ENCODE measurements around the gene TTC28. TPM values are rescaled to one million over a fixed set of nuclear protein-coding genes. Genes with fewer than 3 reads are reported as not detected.

Gene TTC28
- total RNA-seq, 2 experiments from 2014 or later, result 1.6 to 1.9 TPM

DNA sequence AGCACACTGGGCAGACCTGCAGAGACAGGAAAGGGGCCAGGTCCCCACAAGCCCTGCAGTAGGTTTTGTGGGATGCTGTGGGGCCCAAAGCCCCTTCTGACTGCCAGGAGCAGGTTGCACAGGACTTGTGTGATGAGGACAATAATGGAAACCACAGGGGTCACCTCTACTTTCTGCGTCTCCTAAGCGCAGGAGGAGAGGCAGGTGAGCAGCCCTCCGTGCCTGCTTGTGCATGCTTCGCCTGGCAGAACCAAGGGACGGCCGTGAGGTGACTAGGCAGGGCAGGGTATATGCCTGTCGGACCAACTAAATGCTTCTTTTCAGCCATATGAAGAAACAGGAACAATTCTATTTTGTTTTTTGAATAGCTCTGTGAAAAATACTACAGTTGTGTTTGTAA, 682.7 kb downstream of the TTC28 start:
- intact Hi-C loops (cut with micrococcal nuclease), result no loop called here
- DNase-seq, result no peak
- Mint-ChIP-seq H3K4me1 (ENCODE audit: low read depth) (no peaks in the 10 kb centered on the region), H3K27me3 (ENCODE audit: low read depth) (no peaks in the 10 kb centered on the region), H3K36me3 (ENCODE audit: low read depth) (no peaks in the 10 kb centered on the region), H3K9me3 (no peaks in the 10 kb centered on the region), H3K4me3 (no peak overlapping the region), H3K27ac (no peak overlapping the region)
- CTCF ChIA-PET, result no interaction called here

DNA sequence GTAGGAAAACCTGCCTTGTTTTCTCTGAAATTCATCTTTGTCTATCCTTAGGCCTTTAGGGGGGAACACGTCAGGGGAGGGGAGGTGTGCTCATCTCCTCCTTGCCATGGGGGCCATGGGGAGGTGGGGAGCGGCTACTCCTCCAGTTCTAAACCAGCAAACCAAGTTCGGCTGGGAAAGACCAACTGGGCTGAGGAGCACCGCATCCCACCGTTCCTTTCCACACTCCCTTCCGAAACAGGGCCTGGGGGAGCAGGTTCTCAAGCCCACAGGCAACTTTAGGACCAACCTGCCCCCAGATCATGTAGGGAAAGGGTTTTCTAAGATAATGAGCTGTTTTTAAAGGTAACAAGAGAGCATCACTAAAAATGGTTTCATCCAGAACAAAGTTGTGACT, 683.1 kb downstream of the TTC28 start:
- intact Hi-C loops (cut with micrococcal nuclease), result no loop called here

DNA sequence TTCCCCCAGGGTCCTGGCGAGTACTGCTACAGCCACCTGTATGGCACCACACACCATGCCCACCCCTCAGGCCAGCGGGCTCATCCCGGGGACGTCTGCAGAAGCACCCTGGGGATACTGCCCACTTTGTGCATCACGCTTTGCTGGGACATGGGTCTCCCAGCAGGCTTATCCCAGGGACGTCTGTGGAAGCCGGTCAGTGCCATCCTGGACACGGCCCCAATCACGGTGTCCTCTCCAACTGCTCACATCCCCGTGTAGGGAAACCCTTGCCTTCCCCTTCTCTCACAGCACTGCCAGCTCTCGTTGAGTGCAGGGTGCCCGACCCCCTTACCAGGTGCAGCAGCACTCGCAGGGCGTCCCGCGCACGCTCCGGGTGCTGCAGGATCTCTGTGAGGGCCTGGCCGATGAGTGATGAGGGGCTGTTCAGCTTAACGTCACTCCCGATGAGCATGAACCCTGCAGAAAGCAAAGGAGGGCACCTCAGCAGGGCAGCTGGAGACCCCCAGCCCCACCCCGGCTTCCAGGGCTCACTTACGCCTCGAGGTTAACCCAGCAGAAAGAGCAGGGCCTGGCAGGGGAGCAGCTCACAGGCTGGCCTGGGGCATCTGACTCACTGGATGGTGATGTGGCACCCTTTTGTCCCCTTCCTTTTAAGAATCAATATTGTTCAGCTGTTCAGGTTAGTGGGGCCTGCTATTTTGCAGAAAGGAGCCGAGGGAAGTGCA, 683.7 kb downstream of the TTC28 start:
- Mint-ChIP-seq H3K9me3 (no peaks in the 10 kb centered on the region), H3K4me1 (ENCODE audit: low read depth) (no peaks in the 10 kb centered on the region), H3K27me3 (ENCODE audit: low read depth) (no peaks in the 10 kb centered on the region), H3K27ac (no peak overlapping the region), H3K4me3 (no peak overlapping the region), H3K36me3 (ENCODE audit: low read depth) (no peaks in the 10 kb centered on the region)
- CTCF ChIA-PET, result no interaction called here
- DNase-seq, result no peak
- intact Hi-C loops (cut with micrococcal nuclease), result no loop called here

More for the DNA sequence above, 683.1 kb downstream of the TTC28 start:
- no peaks in the 10 kb centered on the region for H3K9me3 Mint-ChIP-seq
- no peak overlapping the region for H3K4me3 Mint-ChIP-seq
- no peak overlapping the region for H3K27ac Mint-ChIP-seq
- H3K36me3 Mint-ChIP-seq (ENCODE audit: low read depth), result no peaks in the 10 kb centered on the region
- no peaks in the 10 kb centered on the region for H3K27me3 Mint-ChIP-seq (ENCODE audit: low read depth)
- H3K4me1 Mint-ChIP-seq (ENCODE audit: low read depth), result no peaks in the 10 kb centered on the region
- CTCF ChIA-PET, result no interaction called here
- no peak for DNase-seq

DNA sequence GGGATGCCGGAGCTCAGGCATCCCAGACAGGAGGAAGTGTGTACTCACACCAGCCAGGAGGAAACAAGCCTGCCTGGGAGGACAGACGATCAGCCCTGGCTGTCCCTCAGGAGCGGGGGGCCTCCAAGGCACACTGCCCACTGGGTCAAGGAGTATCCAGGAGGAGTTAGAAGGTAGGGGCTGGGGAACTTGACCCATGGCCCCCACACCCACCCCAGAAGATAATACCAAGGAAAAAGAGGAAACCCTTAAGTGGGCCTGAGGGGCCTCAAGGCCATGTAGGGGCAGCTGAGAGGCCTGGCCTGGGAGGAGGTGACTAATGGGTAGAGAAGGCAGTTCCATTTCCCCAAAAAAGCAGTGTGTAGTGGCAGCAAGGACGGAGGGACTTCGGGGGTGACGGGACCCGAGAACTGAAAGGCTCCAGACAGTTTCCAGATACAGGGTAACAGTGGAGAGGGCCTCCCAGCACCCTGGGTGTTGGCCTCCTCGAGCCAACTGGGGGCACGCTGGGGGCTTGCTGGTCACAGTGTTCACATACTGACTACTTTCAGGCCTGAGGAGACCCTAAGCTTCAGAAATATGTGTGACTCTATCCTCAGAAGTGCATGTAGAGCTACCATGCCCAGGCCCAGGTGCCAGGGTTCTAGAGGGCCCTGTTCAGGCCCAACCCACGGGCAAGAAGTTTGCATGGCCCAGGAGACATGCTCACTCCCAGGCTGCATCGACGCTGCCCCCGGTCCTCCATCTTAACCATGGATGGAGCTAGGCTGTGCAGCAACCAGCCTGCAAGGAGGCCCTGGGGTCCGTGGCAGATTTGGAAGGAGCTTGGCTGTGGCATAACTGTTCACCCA, 684.9 kb downstream of the TTC28 start:
- intact Hi-C loops (cut with micrococcal nuclease), result no loop called here
- Mint-ChIP-seq H3K4me3 (no peak overlapping the region), H3K27ac (no peak overlapping the region), H3K9me3 (no peaks in the 10 kb centered on the region), H3K36me3 (ENCODE audit: low read depth) (no peaks in the 10 kb centered on the region), H3K27me3 (ENCODE audit: low read depth) (no peaks in the 10 kb centered on the region), H3K4me1 (ENCODE audit: low read depth) (no peaks in the 10 kb centered on the region)
- CTCF ChIA-PET, result interaction anchor here (0.6 to 0.7 kb wide), 2 partner anchors 413 to 614 kb away, joined by 3 read pairs; no protein-coding TSS in a partner anchor
- DNase-seq, result no peak

DNA sequence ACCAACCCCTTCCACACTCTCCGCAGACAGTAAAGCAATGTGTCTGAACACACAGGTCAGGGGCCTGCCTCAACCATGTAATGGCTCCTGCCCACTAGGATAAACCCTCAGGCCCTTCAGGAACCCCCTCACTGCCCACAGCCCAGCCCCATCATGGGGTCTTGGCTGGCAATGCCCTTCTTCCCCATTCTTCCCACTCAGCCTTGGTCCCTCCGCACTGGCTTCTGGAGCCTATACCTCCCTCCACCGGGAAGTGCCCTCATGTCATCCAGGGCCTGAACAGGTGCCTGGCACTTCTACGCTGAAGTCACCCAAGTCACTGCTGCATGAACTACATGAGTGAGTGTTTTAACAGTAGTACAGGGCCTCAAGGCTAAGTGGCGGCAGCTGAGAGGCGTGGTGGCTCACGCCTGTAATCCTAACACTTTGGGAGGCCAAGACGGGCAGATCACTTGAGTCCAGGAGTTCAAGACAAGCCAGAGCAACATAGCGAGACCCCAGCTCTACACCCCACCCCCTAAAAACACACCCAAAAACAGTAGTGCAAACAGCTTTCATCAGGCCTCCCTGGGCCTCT, 685.8 kb downstream of the TTC28 start:
- no peaks in the 10 kb centered on the region for H3K4me1 Mint-ChIP-seq (ENCODE audit: low read depth)
- H3K27me3 Mint-ChIP-seq (ENCODE audit: low read depth), result no peaks in the 10 kb centered on the region
- CTCF ChIA-PET, result interaction anchor here (0.6 kb wide), 1 partner anchor 412 kb away, joined by 3 read pairs; no protein-coding TSS in a partner anchor
- H3K36me3 Mint-ChIP-seq (ENCODE audit: low read depth), result no peaks in the 10 kb centered on the region
- no peaks in the 10 kb centered on the region for H3K9me3 Mint-ChIP-seq
- DNase-seq, result no peak
- no peak overlapping the region for H3K27ac Mint-ChIP-seq
- H3K4me3 Mint-ChIP-seq, result no peak overlapping the region
- intact Hi-C loops (cut with micrococcal nuclease), result no loop called here

DNA sequence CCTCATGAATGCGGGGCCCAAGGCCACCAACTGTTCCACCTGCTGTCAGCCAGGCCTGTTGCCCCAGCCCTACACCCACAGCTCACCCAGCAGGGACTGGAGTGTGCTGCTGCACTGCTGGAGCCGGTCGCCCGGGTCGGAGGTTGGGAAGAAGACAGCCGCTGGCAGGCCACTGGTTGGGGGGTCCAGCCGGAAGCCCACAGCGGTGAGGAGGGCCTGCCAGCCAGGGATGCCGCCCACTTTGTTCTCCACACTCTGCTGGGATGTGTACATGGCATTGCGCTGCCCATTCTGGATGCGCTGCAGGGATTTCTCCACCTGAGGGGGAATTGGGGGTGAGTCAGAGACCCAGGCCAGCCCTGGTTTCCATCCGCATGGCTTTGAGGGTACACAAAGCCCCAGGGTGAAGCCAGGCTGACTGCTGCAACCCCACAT, 686.4 kb downstream of the TTC28 start:
- CTCF ChIA-PET, result no interaction called here
- Mint-ChIP-seq H3K27ac (no peak overlapping the region), H3K4me1 (ENCODE audit: low read depth) (no peaks in the 10 kb centered on the region), H3K27me3 (ENCODE audit: low read depth) (no peaks in the 10 kb centered on the region), H3K36me3 (ENCODE audit: low read depth) (no peaks in the 10 kb centered on the region), H3K9me3 (no peaks in the 10 kb centered on the region), H3K4me3 (no peak overlapping the region)
- intact Hi-C loops (cut with micrococcal nuclease), result no loop called here
- DNase-seq, result no peak

DNA sequence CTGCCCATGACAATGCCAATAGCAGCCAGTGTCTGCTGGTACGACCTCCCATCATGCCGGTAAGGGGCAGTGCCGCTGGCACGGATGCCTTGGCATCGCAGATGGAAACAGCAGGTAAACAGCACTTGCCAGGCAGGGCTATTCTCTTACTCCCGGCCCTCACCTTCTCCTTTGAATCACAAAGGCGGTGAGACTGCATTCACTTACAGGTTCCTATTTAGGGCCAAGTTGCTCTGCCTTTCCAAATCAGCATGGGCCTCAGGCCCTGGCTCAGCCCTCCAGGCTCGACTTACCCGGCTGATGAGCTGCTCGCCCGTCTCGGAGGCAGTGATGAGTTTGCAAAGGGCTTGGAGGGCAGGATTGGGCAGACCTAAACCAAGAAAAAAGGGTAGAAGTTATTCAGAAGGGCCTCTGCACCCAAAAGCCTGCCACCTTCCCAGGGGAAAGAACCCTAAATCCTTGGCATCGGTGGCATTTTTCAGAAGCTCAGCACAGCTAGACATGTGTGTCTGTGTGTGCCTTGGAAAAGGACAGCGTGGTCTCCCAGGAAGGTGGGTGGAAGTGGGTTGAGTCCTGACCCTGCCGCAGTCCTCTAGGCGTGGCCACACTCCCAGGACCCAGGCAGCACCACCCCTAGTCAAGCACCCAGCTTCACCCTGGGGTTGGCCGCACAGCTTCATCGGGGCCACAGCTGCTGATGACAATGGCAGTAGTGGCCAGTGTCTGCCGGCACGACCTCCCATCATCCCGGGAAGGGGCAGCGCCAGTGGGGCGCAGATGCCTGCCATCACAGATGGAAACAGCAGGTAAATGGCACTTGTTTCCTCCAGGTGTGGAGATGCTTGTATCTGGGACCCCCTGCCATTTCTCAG, 687.1 kb downstream of the TTC28 start:
- H3K27ac Mint-ChIP-seq, result no peak overlapping the region
- no peaks in the 10 kb centered on the region for H3K4me1 Mint-ChIP-seq (ENCODE audit: low read depth)
- intact Hi-C loops (cut with micrococcal nuclease), result no loop called here
- no peak for DNase-seq
- no peaks in the 10 kb centered on the region for H3K36me3 Mint-ChIP-seq (ENCODE audit: low read depth)
- no peaks in the 10 kb centered on the region for H3K9me3 Mint-ChIP-seq
- CTCF ChIA-PET, result interaction anchor here (0.7 kb wide), 1 partner anchor 1096 kb away, joined by 3 read pairs; no protein-coding TSS in a partner anchor
- no peak overlapping the region for H3K4me3 Mint-ChIP-seq
- H3K27me3 Mint-ChIP-seq (ENCODE audit: low read depth), result no peaks in the 10 kb centered on the region

DNA sequence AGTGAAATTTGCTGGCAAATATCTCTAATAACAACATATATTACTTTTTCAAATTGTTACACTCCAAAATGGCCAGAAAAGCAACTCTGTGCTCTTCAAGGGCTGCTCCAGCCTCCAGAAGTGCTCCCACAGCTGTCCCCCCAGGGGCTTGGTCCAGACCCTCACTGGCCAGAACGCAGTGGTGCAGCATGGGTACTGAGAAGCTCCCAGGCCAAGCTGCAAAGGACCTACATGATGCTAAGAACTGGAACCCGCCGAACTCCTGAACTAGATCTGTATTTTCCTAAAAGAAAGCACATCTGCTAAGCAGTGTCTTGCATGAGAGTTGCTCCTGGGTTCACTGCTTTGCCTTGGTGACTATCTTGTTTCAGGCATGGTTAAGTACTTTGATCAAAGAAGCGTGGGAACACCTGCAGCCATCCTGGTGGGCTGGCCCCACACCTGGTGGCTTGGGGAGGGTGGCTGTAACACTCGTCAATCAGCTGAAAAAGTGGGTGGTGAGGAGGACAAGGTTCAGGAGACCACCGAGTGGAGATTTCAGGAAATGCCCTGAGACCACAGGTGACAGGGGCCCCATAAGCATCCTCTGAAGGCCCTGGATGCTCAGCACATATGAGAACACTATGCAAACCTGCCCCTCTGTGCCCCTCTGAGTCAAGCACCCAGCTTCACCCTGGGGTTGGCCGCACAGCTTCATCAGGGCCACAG, 687.9 kb downstream of the TTC28 start:
- intact Hi-C loops (cut with micrococcal nuclease), result no loop called here
- Mint-ChIP-seq H3K9me3 (no peaks in the 10 kb centered on the region), H3K4me3 (no peak overlapping the region), H3K36me3 (ENCODE audit: low read depth) (no peaks in the 10 kb centered on the region), H3K4me1 (ENCODE audit: low read depth) (no peaks in the 10 kb centered on the region), H3K27me3 (ENCODE audit: low read depth) (no peaks in the 10 kb centered on the region), H3K27ac (no peak overlapping the region)
- CTCF ChIA-PET, result interaction anchor here (0.7 kb wide), 1 partner anchor 1097 kb away, joined by 3 read pairs; no protein-coding TSS in a partner anchor
- no peak for DNase-seq

DNA sequence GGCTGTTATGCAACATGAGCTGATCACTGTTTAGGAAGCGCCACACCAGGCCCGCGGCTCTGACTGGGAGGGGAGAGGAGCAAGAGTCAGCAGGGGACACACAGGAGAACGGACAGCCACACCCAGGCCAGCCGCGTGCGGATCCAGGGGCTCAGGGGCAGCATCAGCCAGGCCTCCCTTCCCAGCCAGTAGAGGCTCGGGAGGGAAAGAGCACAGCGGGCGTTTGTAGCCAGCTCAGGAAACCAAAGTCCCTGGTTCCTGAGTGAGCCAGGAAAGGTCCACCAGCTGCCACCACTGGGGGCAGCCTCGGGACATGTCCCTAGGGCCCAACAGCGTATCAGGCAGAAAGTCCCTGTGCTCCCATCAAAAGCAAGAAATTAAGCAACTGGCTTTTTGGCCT, 688.8 kb downstream of the TTC28 start:
- no peaks in the 10 kb centered on the region for H3K9me3 Mint-ChIP-seq
- H3K27ac Mint-ChIP-seq, result no peak overlapping the region
- intact Hi-C loops (cut with micrococcal nuclease), result no loop called here
- no peaks in the 10 kb centered on the region for H3K4me1 Mint-ChIP-seq (ENCODE audit: low read depth)
- H3K36me3 Mint-ChIP-seq (ENCODE audit: low read depth), result no peaks in the 10 kb centered on the region
- no peaks in the 10 kb centered on the region for H3K27me3 Mint-ChIP-seq (ENCODE audit: low read depth)
- no peak overlapping the region for H3K4me3 Mint-ChIP-seq
- no peak for DNase-seq
- CTCF ChIA-PET, result no interaction called here

DNA sequence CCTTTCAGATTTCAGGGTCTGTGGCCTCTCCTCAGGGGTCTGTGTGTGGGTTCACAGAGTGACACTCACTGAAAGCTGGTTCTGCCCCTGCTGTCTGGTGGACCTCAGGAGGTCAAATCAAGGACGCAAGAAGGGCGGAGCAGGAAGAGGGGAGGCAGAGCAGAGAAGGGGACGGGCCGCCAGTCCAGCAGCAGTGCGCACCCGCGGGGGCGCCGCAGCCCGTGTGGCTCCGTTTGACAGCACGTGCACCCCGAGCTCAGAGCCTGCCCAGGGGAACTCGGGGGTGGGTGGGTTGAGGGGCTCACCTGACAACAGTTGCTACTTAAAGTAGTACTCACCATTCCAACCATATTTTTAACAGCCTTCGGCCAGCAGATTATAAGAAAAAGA, 689.2 kb downstream of the TTC28 start:
- Mint-ChIP-seq H3K4me3 (no peak overlapping the region), H3K27ac (no peak overlapping the region), H3K36me3 (ENCODE audit: low read depth) (no peaks in the 10 kb centered on the region)

DNA sequence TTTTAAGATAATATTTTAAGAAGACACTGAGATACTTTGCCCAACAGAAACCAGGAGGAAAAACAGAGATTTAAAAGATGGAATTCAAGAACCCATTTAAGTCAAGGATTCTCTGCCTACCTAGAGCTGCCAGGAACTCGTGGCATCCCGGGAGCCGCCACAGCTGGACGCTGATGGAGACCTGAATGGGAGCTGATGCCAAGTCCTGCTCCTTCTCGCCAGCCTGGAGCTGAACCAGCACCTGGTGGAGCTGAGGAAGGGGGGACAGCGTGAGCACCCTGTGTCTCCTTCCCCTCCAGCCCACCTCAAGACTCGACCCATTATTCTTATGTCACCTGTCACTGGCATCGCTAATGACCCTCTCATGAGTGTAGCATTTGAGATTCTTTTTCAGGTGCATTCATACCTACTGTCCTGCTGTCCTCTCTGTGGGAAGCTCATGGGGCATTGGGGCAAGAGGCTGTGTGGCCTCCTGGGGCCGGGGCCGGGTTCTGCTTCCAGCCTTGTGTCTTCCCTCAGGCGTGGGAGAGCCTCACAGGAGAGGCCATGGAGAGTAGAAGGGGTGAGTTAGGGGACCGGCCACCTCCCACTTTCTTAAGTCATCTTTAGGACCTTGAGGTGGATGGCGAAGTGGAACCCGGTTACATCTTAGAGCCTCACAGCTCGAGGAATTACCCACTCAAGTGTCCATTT, 689.7 kb downstream of the TTC28 start:
- no peak for DNase-seq
- no peaks in the 10 kb centered on the region for H3K9me3 Mint-ChIP-seq
- CTCF ChIA-PET, result no interaction called here
- intact Hi-C loops (cut with micrococcal nuclease), result no loop called here
- no peaks in the 10 kb centered on the region for H3K36me3 Mint-ChIP-seq (ENCODE audit: low read depth)
- H3K27ac Mint-ChIP-seq, result no peak overlapping the region
- no peaks in the 10 kb centered on the region for H3K27me3 Mint-ChIP-seq (ENCODE audit: low read depth)
- H3K4me1 Mint-ChIP-seq (ENCODE audit: low read depth), result no peaks in the 10 kb centered on the region
- H3K4me3 Mint-ChIP-seq, result no peak overlapping the region

More for the DNA sequence above, 689.2 kb downstream of the TTC28 start:
- Mint-ChIP-seq H3K9me3 (no peaks in the 10 kb centered on the region), H3K27me3 (ENCODE audit: low read depth) (no peaks in the 10 kb centered on the region), H3K4me1 (ENCODE audit: low read depth) (no peaks in the 10 kb centered on the region)
- intact Hi-C loops (cut with micrococcal nuclease), result no loop called here
- no peak for DNase-seq
- CTCF ChIA-PET, result no interaction called here

Data from activated naive CD4-positive, alpha-beta T cell treated with anti-CD3 and anti-CD28 coated beads for 36 hours (primary cell).